B cell (primary cell): ENCODE data around the gene CRTAC1.

Source experiments
- EZH2 ChIP-seq: IDR thresholded peaks from 2 replicates; pipeline ENCODE4 v1.6.1; 2012; ENCODE audit warnings: borderline replicate concordance, low read depth, mild to moderate bottlenecking, moderate library complexity, low read length; ENCODE audit not compliant: insufficient read depth, poor library complexity, severe bottlenecking
- TF ChIP-seq, protein P1 (sequence below): fragments of 200-600 bp; IDR thresholded peaks from one replicate; pipeline ENCODE4 v1.8.0; 2022; ENCODE audit warnings: antibody characterized with exemption, mild to moderate bottlenecking

DNA sequence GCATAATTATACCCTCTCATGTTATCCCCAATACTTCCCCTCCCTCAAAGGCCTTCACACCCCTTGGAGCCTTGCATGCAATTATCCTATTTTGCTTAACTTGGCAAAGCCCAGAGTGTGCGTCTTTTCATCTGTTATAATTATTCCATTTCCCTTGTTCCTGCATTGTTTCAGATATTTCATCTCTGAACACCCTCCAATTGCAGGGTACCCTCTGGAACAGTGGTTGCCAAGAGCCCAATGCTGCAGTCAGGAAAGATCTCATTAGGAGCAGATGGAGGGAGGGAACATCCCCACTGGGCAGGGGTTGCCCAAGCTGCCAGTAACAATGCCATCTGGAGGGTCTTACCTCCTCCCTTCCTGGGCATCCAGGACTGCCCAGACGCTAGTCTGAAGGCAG is 199.2 kb downstream of the CRTAC1 start:
- TF ChIP-seq, protein P1, sequence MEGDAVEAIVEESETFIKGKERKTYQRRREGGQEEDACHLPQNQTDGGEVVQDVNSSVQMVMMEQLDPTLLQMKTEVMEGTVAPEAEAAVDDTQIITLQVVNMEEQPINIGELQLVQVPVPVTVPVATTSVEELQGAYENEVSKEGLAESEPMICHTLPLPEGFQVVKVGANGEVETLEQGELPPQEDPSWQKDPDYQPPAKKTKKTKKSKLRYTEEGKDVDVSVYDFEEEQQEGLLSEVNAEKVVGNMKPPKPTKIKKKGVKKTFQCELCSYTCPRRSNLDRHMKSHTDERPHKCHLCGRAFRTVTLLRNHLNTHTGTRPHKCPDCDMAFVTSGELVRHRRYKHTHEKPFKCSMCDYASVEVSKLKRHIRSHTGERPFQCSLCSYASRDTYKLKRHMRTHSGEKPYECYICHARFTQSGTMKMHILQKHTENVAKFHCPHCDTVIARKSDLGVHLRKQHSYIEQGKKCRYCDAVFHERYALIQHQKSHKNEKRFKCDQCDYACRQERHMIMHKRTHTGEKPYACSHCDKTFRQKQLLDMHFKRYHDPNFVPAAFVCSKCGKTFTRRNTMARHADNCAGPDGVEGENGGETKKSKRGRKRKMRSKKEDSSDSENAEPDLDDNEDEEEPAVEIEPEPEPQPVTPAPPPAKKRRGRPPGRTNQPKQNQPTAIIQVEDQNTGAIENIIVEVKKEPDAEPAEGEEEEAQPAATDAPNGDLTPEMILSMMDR = no peak
- TF ChIP-seq EZH2 = no peak
